NCI-H2081 (cell line): ENCODE results near the gene TCEAL8.
A peak's percentile ranks its signal among the peaks of the same experiment; 100 is the strongest.
"Not testable (repeated sequence)": the region's sequence is repeated elsewhere in the genome, so short reads cannot be mapped to it uniquely, and the experiment has no call there.

ENCODE experiments used
- DNase-seq, 2 experiments: peaks; one replicate each; lab custom pipeline; 2025; lab: John Stamatoyannopoulos, UW

Gene TCEAL8

GRCh38 chrX:103254921-103255493, at the start of gene TCEAL8:
Gene TCEAL8 (minus strand): TSS chrX:103255155. CDS start chrX:103253979, 1,176 bp downstream.
- peak; percentile 81 to 95 for DNase-seq

- DNase-seq = no peak
These were observed 49.8 kb upstream of the TCEAL8 start for GRCh38 chrX:103304705-103305104.

- no peak for DNase-seq
These were observed 38.2 kb upstream of the TCEAL8 start for GRCh38 chrX:103293118-103293517.

- DNase-seq = no peak
These were observed 24.7 kb upstream of the TCEAL8 start for GRCh38 chrX:103279624-103280023.

GRCh38 chrX:103276581-103277002, 21.6 kb upstream of the TCEAL8 start, which contains the start of gene TCEAL5:
Gene TCEAL5 (minus strand): TSS chrX:103276750. CDS start chrX:103274563, 2,187 bp downstream.
- peak; percentile 56 to 78 for DNase-seq

GRCh38 chrX:103275947-103276567, 21.1 kb upstream of the TCEAL8 start:
- DNase-seq = no peak

- DNase-seq = no peak
These were observed 19.3 kb upstream of the TCEAL8 start for GRCh38 chrX:103274284-103274683.

GRCh38 chrX:103258275-103258674, 3.3 kb upstream of the TCEAL8 start:
- no peak for DNase-seq

- no peak for DNase-seq
These were observed 1.7 kb upstream of the TCEAL8 start for GRCh38 chrX:103256651-103257050.

- peak; percentile 78 to 87 for DNase-seq
These were observed 657 bp downstream of the TCEAL8 start for GRCh38 chrX:103254171-103254824.

- no peak for DNase-seq
These were observed 1.3 kb downstream of the TCEAL8 start for GRCh38 chrX:103253608-103254007.

GRCh38 chrX:103250977-103251376, 4.0 kb downstream of the TCEAL8 start:
- no peak for DNase-seq

GRCh38 chrX:103249805-103250204, 5.2 kb downstream of the TCEAL8 start:
- DNase-seq = no peak

- peak in 1 of 2 experiments; percentile 10 for DNase-seq
These were observed 6.4 kb downstream of the TCEAL8 start for GRCh38 chrX:103248553-103248952.

GRCh38 chrX:103240155-103240554, 14.8 kb downstream of the TCEAL8 start:
- no peak for DNase-seq

GRCh38 chrX:103236296-103236695, 18.7 kb downstream of the TCEAL8 start:
- DNase-seq = no peak

GRCh38 chrX:103235608-103236007, 19.3 kb downstream of the TCEAL8 start:
- DNase-seq = not testable (repeated sequence)

GRCh38 chrX:103234869-103235268, 20.1 kb downstream of the TCEAL8 start:
- DNase-seq = no peak

- DNase-seq = no peak
These were observed 21.7 kb downstream of the TCEAL8 start for GRCh38 chrX:103233263-103233662.

GRCh38 chrX:103225918-103226317, 29.0 kb downstream of the TCEAL8 start:
- not testable (repeated sequence) for DNase-seq

- no peak for DNase-seq
These were observed 34.2 kb downstream of the TCEAL8 start for GRCh38 chrX:103220511-103221323.

- DNase-seq = peak; percentile 66 to 69
These were observed 39.4 kb downstream of the TCEAL8 start for GRCh38 chrX:103215425-103215991.
